NT2/D1 (cell line): ENCODE results near the gene MAGI2.

Source experiments
- DNase-seq: peaks from one replicate; pipeline ENCODE4 v3.0.0-alpha.2; 2011; ENCODE audit warnings: low read depth, low spot score
- H3K27me3 ChIP-seq: 2 replicates; pipeline ENCODE4 v1.6.0; 2011; ENCODE audit warnings: mild to moderate bottlenecking; ENCODE audit not compliant: insufficient read length, insufficient read depth
- H3K36me3 ChIP-seq: 2 replicates; pipeline ENCODE4 v1.6.1; 2011; ENCODE audit warnings: mild to moderate bottlenecking, low read length, mixed read lengths; ENCODE audit not compliant: insufficient read depth, insufficient read length
- H3K4me1 ChIP-seq: 2 replicates; pipeline ENCODE4 v1.5.1; 2011; ENCODE audit not compliant: insufficient read depth, insufficient read length
- H3K4me3 ChIP-seq: 2 replicates; pipeline ENCODE4 v1.5.1; 2011; ENCODE audit warnings: low read depth; ENCODE audit not compliant: insufficient read length
- H3K9ac ChIP-seq: 2 replicates; pipeline ENCODE4 v1.6.0; 2011; ENCODE audit warnings: low read depth; ENCODE audit not compliant: insufficient read length
- H3K9me3 ChIP-seq: 2 replicates; pipeline ENCODE4 v1.5.1; 2011; ENCODE audit warnings: mild to moderate bottlenecking, low read length; ENCODE audit not compliant: insufficient read depth
- SUZ12 ChIP-seq: IDR thresholded peaks from 2 replicates; pipeline ENCODE4 v1.6.1; 2011; ENCODE audit not compliant: insufficient read length, insufficient read depth; ENCODE audit errors: extremely low read depth
- YY1 ChIP-seq: IDR thresholded peaks from 2 replicates; pipeline ENCODE4 v1.6.1; 2011; ENCODE audit not compliant: insufficient read length, insufficient read depth
- ZNF274 ChIP-seq: IDR thresholded peaks from 2 replicates; pipeline ENCODE4 v1.6.1; 2011; ENCODE audit warnings: mild to moderate bottlenecking, low read depth, low read length

MAGI2 gene

DNA sequence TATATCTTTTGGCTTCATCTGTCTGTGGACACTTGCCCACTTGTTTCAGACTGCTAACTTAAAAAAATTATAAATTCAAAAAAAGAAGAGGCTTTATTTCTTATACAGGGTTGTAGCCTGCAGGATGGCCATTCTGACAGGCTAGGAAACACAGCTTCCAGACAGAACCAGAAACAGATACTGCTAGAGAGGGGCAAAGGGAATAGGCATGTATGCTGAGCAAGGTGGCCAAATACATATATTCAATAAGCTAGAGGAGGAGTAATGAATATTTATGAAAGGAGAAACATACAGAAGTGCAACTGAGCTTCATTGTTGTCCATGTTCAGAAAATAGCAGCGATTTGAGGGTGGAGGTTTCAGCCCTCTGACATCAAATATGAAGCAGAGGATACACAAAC is 22.0 kb upstream of the MAGI2 start:
- H3K4me3 ChIP-seq = no peak overlapping the region
- H3K4me1 ChIP-seq = no peaks in the 10 kb centered on the region
- H3K9ac ChIP-seq = no peak overlapping the region
- no peaks in the 10 kb centered on the region for H3K27me3 ChIP-seq
- DNase-seq = no peak
- H3K9me3 ChIP-seq = no peaks in the 10 kb centered on the region
- TF ChIP-seq YY1 (no peak), ZNF274 (no peak), SUZ12 (no peak)
- no peaks in the 10 kb centered on the region for H3K36me3 ChIP-seq

DNA sequence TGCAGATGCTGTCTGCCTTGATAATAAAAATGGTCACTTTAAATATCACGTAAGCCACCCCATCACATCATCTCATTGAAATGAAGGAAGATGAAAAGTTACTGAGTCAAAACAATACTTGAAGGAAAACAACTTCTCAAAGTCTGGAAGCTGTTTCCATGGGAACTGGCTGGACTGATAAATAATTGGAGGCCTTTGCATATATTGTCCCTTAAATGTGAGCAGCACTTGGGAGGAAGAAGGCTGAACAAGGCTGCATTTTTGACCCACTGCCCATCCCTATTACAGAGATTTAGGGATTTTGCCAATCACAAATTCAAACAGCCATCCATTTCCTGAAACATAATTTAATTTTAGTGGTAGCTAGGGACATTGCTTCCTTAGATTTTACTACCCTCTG is 18.2 kb upstream of the MAGI2 start:
- no peak overlapping the region for H3K4me3 ChIP-seq
- no peaks in the 10 kb centered on the region for H3K36me3 ChIP-seq
- no peak for DNase-seq
- TF ChIP-seq SUZ12 = no peak
- no peak for TF ChIP-seq ZNF274
- TF ChIP-seq YY1 = no peak
- no peaks in the 10 kb centered on the region for H3K4me1 ChIP-seq
- no peaks in the 10 kb centered on the region for H3K9me3 ChIP-seq
- no peaks in the 10 kb centered on the region for H3K27me3 ChIP-seq
- H3K9ac ChIP-seq = no peak overlapping the region

DNA sequence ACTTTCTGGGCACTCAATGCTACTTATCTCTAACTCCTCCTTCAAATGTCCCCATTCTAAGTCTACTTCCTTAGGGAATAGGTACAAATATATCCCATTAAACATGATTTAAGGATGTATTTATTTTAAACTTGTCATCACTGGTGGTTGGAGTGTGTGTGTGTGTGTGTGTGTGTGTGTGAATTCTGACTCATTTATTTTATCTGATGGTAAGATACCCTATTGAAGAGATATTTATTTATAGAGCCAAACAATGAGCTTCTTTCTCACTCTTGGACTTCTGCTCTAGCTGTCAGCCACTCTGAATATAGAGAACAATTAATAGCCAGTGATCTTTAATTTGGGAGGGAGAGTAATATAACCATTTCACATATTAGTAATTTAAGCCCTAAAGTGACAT is 17.8 kb upstream of the MAGI2 start:
- H3K9ac ChIP-seq = no peak overlapping the region
- no peak for TF ChIP-seq YY1
- TF ChIP-seq SUZ12 = no peak
- TF ChIP-seq ZNF274 = no peak
- no peaks in the 10 kb centered on the region for H3K4me1 ChIP-seq
- no peak for DNase-seq
- H3K4me3 ChIP-seq = no peak overlapping the region
- no peaks in the 10 kb centered on the region for H3K27me3 ChIP-seq
- no peaks in the 10 kb centered on the region for H3K36me3 ChIP-seq
- H3K9me3 ChIP-seq = no peaks in the 10 kb centered on the region

DNA sequence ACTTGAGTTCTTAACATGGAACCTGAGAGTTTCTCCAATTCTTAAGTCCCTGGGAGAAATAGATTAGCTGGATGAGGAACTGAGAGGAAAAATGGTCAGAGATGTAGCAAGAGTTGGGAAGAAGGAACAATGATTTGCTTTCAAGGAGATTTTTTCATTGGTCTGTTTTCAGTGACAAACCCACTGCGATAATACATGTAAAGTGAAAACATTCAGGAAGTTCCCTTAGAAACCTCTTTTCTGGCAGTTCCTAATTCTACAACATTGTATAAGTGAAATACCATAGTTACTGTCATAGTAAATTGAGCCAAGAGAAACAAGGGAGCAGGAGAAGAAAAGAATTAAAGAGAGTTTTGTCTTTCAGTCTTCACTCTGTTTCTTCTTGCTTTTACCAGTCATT is 12.1 kb upstream of the MAGI2 start:
- Histone ChIP-seq H3K27me3 (no peaks in the 10 kb centered on the region), H3K36me3 (no peaks in the 10 kb centered on the region), H3K9ac (no peak overlapping the region), H3K4me1 (no peaks in the 10 kb centered on the region), H3K9me3 (no peaks in the 10 kb centered on the region), H3K4me3 (no peak overlapping the region)
- DNase-seq = no peak
- TF ChIP-seq YY1 = no peak
- TF ChIP-seq SUZ12 = no peak
- TF ChIP-seq ZNF274 = no peak

DNA sequence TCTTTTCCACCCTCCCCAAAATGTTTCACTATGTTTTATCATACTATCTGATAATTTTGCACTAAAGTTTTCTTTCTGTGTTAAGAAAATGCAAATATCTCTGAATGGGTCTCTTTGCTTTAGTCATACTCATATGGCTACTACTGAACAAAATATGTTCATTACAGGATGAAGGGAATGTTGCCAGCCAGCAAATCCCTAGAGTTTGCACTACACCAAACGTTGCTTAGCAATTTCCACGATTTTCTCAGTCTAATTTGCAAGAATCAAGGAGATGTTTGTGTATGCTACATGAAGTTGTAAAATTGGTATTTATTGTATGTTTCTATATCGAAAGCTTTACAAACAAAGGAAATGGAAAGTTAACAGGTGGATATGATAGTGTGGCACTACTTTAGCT is 10.6 kb upstream of the MAGI2 start:
- no peaks in the 10 kb centered on the region for H3K4me1 ChIP-seq
- H3K4me3 ChIP-seq = no peak overlapping the region
- peaks cover 3% of the 10 kb centered on the region for H3K36me3 ChIP-seq
- no peaks in the 10 kb centered on the region for H3K27me3 ChIP-seq
- no peak for DNase-seq
- H3K9ac ChIP-seq = no peak overlapping the region
- no peak for TF ChIP-seq ZNF274
- no peak for TF ChIP-seq YY1
- TF ChIP-seq SUZ12 = no peak
- H3K9me3 ChIP-seq = no peaks in the 10 kb centered on the region

DNA sequence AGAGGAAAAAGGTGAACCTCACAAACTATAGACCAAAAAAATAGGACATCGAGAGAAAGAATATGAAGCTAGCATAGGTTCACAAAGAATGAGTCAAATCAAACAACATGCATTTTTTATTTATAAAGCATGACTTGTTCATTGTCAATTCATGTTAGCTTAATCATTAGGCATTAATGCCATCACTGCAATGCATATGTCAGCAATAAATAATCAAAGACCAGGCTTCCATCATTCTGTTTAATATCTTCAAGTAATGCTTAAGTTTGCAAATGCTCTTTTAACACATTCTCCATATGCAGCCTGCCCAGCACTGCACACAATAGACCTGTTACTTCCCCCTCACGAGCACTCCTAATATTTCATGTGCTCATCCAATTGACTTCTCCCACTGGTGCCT is 8.9 kb upstream of the MAGI2 start:
- Histone ChIP-seq H3K4me1 (no peaks in the 10 kb centered on the region), H3K36me3 (peaks cover 5% of the 10 kb centered on the region), H3K9me3 (no peaks in the 10 kb centered on the region), H3K27me3 (no peaks in the 10 kb centered on the region), H3K4me3 (no peak overlapping the region), H3K9ac (no peak overlapping the region)
- TF ChIP-seq SUZ12 = no peak
- TF ChIP-seq ZNF274 = no peak
- no peak for TF ChIP-seq YY1
- no peak for DNase-seq

DNA sequence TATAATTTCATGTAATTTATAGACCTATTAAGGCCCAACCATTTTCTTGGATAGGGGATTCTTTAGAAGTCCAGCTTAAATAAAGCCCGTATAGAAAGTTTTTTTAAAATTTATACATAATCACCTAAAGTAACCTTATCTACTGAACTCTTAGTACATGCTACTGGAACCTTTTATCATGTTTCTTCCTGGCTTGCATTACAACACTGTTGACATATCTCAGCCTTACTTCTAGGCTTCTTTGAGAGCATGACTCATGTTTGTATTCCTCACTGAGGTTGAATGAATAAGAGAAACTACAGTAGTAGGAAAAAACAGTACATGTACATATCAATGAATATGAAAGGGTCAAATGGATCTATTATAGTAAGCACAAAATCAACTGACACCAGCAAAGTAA is 8.2 kb upstream of the MAGI2 start:
- Histone ChIP-seq H3K4me3 (no peak overlapping the region), H3K36me3 (peaks cover 5% of the 10 kb centered on the region), H3K27me3 (no peaks in the 10 kb centered on the region), H3K9ac (no peak overlapping the region), H3K9me3 (no peaks in the 10 kb centered on the region), H3K4me1 (no peaks in the 10 kb centered on the region)
- DNase-seq = no peak
- TF ChIP-seq YY1 (no peak), SUZ12 (no peak), ZNF274 (no peak)

DNA sequence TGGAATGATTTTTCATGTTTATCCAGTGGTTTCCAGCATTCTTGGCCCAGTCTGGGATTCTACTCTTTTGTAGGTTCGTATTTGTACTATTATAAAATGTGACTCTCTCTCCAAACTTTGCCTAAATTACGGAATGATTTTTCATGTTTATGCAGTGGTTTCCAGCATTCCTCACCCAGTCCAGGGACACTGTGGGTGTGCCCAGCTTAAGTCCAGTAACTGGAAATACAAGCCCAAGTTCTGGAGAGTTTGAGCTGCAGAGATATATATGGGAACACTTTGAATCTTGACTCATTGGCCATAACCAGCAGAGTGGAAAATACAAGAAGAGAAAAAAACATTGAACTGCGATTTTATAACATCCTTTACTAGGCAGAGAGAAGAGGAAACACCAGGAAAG is 5.9 kb upstream of the MAGI2 start:
- Histone ChIP-seq H3K4me1 (no peaks in the 10 kb centered on the region), H3K9ac (no peak overlapping the region), H3K36me3 (peaks cover 5% of the 10 kb centered on the region), H3K27me3 (peaks cover 19% of the 10 kb centered on the region), H3K4me3 (no peak overlapping the region), H3K9me3 (no peaks in the 10 kb centered on the region)
- no peak for TF ChIP-seq ZNF274
- no peak for TF ChIP-seq YY1
- TF ChIP-seq SUZ12 = no peak
- no peak for DNase-seq
